ENCODE results near the gene TIAM1.

DNA sequence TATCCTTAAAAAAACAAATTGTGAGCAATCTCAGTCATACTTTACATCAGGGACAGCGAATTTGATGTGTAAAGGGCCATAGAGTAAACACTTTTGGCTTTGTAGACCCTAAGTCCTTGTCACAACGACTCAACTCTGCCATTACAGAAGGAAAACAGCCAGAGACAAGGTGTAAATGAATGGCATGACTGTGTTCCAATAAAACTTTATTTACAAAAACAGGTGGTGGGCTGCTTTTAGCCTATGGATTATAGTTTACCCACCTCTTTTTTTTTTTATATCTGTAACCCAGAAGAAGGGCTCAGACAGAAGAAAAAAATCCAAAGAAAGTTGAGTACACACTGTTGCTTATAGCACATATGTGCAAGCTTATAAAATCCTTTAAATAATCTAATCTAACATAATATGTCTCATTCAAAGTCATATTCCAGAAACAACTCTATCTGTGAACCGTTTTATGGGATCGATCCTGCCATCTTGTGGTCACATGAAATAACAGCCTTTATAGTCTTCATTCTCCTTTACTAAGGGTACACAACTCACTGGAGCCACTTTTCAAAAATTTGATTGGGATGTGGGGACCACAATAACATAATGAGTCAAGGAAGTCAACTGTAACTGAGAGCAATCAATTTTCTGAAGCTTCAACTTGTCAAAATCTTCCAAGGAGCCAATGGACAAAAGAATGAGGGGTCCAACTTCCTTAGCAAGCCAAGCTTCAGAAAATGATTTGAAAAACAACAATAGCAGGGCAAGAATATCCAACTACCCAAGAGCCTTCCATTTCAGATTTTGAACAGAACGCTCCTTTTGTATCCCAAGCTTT is 163.6 kb downstream of the TIAM1 start:
- TF ChIP-seq, protein P1, sequence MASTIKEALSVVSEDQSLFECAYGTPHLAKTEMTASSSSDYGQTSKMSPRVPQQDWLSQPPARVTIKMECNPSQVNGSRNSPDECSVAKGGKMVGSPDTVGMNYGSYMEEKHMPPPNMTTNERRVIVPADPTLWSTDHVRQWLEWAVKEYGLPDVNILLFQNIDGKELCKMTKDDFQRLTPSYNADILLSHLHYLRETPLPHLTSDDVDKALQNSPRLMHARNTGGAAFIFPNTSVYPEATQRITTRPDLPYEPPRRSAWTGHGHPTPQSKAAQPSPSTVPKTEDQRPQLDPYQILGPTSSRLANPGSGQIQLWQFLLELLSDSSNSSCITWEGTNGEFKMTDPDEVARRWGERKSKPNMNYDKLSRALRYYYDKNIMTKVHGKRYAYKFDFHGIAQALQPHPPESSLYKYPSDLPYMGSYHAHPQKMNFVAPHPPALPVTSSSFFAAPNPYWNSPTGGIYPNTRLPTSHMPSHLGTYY (CRISPR knock-in tag; IDR thresholded peaks at IDR 0.05), result no peak
- TF ChIP-seq JUN (CRISPR knock-in tag; IDR thresholded peaks at IDR 0.05) (no peak), CREB1 (CRISPR knock-in tag; IDR thresholded peaks at IDR 0.05) (no peak)
- TF ChIP-seq, protein P2, sequence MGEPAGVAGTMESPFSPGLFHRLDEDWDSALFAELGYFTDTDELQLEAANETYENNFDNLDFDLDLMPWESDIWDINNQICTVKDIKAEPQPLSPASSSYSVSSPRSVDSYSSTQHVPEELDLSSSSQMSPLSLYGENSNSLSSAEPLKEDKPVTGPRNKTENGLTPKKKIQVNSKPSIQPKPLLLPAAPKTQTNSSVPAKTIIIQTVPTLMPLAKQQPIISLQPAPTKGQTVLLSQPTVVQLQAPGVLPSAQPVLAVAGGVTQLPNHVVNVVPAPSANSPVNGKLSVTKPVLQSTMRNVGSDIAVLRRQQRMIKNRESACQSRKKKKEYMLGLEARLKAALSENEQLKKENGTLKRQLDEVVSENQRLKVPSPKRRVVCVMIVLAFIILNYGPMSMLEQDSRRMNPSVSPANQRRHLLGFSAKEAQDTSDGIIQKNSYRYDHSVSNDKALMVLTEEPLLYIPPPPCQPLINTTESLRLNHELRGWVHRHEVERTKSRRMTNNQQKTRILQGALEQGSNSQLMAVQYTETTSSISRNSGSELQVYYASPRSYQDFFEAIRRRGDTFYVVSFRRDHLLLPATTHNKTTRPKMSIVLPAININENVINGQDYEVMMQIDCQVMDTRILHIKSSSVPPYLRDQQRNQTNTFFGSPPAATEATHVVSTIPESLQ (CRISPR knock-in tag; IDR thresholded peaks at IDR 0.05), result no peak
- TF ChIP-seq, protein P3, sequence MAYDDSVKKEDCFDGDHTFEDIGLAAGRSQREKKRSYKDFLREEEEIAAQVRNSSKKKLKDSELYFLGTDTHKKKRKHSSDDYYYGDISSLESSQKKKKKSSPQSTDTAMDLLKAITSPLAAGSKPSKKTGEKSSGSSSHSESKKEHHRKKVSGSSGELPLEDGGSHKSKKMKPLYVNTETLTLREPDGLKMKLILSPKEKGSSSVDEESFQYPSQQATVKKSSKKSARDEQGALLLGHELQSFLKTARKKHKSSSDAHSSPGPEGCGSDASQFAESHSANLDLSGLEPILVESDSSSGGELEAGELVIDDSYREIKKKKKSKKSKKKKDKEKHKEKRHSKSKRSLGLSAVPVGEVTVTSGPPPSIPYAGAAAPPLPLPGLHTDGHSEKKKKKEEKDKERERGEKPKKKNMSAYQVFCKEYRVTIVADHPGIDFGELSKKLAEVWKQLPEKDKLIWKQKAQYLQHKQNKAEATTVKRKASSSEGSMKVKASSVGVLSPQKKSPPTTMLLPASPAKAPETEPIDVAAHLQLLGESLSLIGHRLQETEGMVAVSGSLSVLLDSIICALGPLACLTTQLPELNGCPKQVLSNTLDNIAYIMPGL (CRISPR knock-in tag; IDR thresholded peaks at IDR 0.05), result no peak

Data from WTC11 (cell line).